ENCODE data around the gene DACT3. TPM values are rescaled to one million over a fixed set of nuclear protein-coding genes. Genes with fewer than 3 reads are reported as not detected.
A peak's percentile ranks its signal among the peaks of the same experiment; 100 is the strongest.
"Not testable (repeated sequence)": the region's sequence is repeated elsewhere in the genome, so short reads cannot be mapped to it uniquely, and the experiment has no call there.

DACT3 gene
- total RNA-seq, 6 donors from 2014 or later: 1.8 to 12.0 (median 4.0) TPM

GRCh38 chr19:46633130-46633529 lies 27.9 kb downstream of the DACT3 start:
- peak overlapping the region in 1 of 4 donors; percentile 9 for H3K27ac ChIP-seq
- DNase-seq: no peak
- TF ChIP-seq POLR2AphosphoS5 (IDR thresholded peaks at IDR 0.05) (no peak), POLR2A (IDR thresholded peaks at IDR 0.05) (no peak), CTCF (IDR thresholded peaks at IDR 0.05) (no peak), EP300 (IDR thresholded peaks at IDR 0.05) (no peak)
- ATAC-seq (ENCODE audit: low FRiP score in 2 of 2): no peak
- no peak overlapping the region for H3K4me3 ChIP-seq
- 89 to 93% methylated on average over 3 of the region's 3 CpGs for WGBS, 2 donors
- no peaks in the 10 kb centered on the region for H3K9me3 ChIP-seq
- H3K36me3 ChIP-seq: no peaks in the 10 kb centered on the region
- peaks cover 0 to 5% (median 0%) of the 10 kb centered on the region in 4 donors for H3K27me3 ChIP-seq
- peaks cover 19 to 28% (median 21%) of the 10 kb centered on the region in 4 donors for H3K4me1 ChIP-seq

- H3K36me3 ChIP-seq: no peaks in the 10 kb centered on the region
- no peak overlapping the region for H3K4me3 ChIP-seq
- H3K4me1 ChIP-seq: peaks cover 22 to 29% (median 25%) of the 10 kb centered on the region in 4 donors
- 54 to 74% methylated on average over 6 of the region's 6 CpGs for WGBS, 2 donors
- peaks cover 0 to 5% (median 0%) of the 10 kb centered on the region in 4 donors for H3K27me3 ChIP-seq
- TF ChIP-seq POLR2A (IDR thresholded peaks at IDR 0.05) (no peak), POLR2AphosphoS5 (IDR thresholded peaks at IDR 0.05) (no peak), EP300 (IDR thresholded peaks at IDR 0.05) (no peak), CTCF (IDR thresholded peaks at IDR 0.05) (no peak)
- DNase-seq (no peak), ATAC-seq (ENCODE audit: low FRiP score in 2 of 2) (peak in 1 of 2 donors; percentile 67)
- H3K9me3 ChIP-seq: no peaks in the 10 kb centered on the region
- no peak overlapping the region for H3K27ac ChIP-seq
These were observed 29.5 kb downstream of the DACT3 start for GRCh38 chr19:46631481-46631880.

- H3K9me3 ChIP-seq: no peaks in the 10 kb centered on the region
- DNase-seq (no peak), ATAC-seq (ENCODE audit: low FRiP score in 2 of 2) (no peak)
- H3K27me3 ChIP-seq: peaks cover 0 to 5% (median 0%) of the 10 kb centered on the region in 4 donors
- no peak for TF ChIP-seq EP300 (IDR thresholded peaks at IDR 0.05)
- TF ChIP-seq CTCF (IDR thresholded peaks at IDR 0.05): no peak
- TF ChIP-seq POLR2A (IDR thresholded peaks at IDR 0.05): no peak
- no peak for TF ChIP-seq POLR2AphosphoS5 (IDR thresholded peaks at IDR 0.05)
- no peak overlapping the region for H3K4me3 ChIP-seq
- 67 to 76% methylated on average over 3 to 14 of the region's 14 CpGs for WGBS, 2 donors
- no peak overlapping the region for H3K27ac ChIP-seq
- H3K36me3 ChIP-seq: no peaks in the 10 kb centered on the region
- peaks cover 30 to 35% (median 32%) of the 10 kb centered on the region in 4 donors for H3K4me1 ChIP-seq
These were observed 30.3 kb downstream of the DACT3 start for GRCh38 chr19:46630586-46631205.

- Histone ChIP-seq H3K36me3 (no peaks in the 10 kb centered on the region), H3K27me3 (no peaks in the 10 kb centered on the region), H3K27ac (peak overlapping the region in 3 of 4 donors; percentile 17 to 50 (median 23)), H3K9me3 (no peaks in the 10 kb centered on the region), H3K4me1 (peaks cover 34 to 38% (median 36%) of the 10 kb centered on the region in 4 donors), H3K4me3 (no peak overlapping the region)
- TF ChIP-seq EP300 (IDR thresholded peaks at IDR 0.05) (no peak), POLR2AphosphoS5 (IDR thresholded peaks at IDR 0.05) (peak; percentile 38 to 57), POLR2A (IDR thresholded peaks at IDR 0.05) (no peak), CTCF (IDR thresholded peaks at IDR 0.05) (no peak)
- ATAC-seq (ENCODE audit: low FRiP score in 2 of 2) (no peak), DNase-seq (no peak)
- WGBS, 2 donors: 52 to 64% methylated on average over 11 to 14 of the region's 15 CpGs
These were observed 31.4 kb downstream of the DACT3 start for GRCh38 chr19:46629546-46630025.

GRCh38 chr19:46628970-46629369 lies 32.0 kb downstream of the DACT3 start:
- H3K27me3 ChIP-seq; H3K9me3 ChIP-seq; DNase-seq; H3K4me3 ChIP-seq; H3K36me3 ChIP-seq; ATAC-seq (ENCODE audit: low FRiP score in 2 of 2): not testable (repeated sequence)
- peak overlapping the region in 3 of 4 donors; percentile 17 to 50 (median 23) for H3K27ac ChIP-seq
- 83 to 88% methylated on average over 6 to 7 of the region's 7 CpGs for WGBS, 2 donors
- H3K4me1 ChIP-seq: peaks cover 29 to 35% (median 32%) of the 10 kb centered on the region in 4 donors

Measured in upper lobe of left lung (tissue), 6 donors.